ENCODE results near the gene HAUS2.

The HAUS2 gene

DNA sequence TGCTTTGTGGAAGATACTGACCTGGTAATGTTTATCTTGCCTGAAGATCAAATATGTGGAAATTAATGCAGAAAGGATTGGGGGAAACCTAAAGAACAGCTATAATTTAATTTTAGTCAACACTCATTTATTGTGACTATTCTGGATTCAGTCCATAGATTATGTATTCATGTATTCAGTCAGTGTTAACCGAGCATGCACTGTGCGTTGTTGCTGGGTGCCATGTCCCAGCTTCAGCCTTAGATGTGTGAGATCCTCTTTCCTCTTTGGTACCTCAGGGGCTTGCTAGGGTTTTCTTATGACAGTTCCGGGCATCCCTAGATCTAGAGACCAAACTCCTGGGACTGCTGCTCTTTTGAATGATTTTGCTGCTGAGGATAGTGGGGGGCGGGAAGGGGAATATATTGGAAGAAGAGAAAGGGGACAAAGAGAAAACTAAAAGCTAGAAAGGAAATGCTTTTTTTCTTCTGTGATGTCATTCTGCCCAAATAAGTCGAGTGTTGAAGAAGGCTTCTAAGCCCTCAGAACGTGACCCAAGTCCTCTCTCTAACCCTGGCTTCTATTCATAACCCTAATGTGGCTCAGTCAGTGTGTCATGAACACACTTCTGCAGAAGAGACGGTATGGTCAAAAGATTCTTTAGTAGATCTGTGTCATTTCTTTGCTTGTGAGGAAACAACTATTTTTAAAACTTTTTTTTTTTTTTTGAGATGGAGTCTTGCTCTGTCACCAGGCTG, 60.3 kb downstream of the HAUS2 start:
- no peak for DNase-seq (ENCODE audit: low read depth)

DNA sequence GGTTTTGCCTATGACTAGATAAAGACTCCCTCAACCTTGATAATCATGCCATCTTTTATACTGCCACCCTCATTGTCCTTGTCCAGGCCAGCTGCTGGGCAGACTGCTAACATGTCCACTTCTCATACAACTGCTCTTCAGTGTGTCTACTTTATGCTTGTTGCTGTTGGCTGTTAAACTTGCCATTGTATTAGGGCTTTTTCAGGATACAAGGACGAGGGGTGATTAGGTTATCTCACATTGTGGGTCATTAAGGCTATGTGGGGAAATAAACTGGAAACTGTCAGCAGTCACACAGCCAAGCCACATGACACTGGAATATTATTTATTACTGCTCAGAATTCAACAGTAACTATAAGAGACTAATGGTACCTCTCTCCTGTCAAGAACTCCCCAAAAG, 62.9 kb downstream of the HAUS2 start:
- DNase-seq (ENCODE audit: low read depth), result no peak

DNA sequence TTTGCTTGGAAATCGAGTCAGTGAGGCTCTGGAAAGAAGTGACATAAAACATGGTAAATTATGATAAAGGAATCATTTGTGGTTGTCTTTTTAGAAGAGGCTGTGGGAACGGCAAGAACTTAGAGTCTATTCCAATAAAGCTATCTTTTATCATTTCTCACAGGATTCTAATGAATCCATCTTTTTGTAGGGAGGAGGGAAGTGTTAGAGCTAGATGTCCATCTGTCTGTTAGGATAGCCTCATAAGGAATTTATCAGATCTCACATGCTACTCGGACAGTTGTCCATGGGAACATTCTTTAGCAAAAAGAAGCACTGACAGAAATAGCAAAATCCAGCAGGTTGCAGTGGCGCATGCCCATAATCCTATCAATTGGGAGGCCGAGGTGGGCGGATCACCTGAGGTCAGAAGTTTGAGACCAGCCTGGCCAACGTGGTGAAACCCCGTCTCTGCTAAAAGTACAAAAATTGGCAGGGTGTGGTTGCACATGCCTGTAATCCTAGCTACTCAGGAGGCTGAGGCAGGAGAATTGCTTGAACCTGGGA, 63.8 kb downstream of the HAUS2 start:
- no peak for DNase-seq (ENCODE audit: low read depth)

DNA sequence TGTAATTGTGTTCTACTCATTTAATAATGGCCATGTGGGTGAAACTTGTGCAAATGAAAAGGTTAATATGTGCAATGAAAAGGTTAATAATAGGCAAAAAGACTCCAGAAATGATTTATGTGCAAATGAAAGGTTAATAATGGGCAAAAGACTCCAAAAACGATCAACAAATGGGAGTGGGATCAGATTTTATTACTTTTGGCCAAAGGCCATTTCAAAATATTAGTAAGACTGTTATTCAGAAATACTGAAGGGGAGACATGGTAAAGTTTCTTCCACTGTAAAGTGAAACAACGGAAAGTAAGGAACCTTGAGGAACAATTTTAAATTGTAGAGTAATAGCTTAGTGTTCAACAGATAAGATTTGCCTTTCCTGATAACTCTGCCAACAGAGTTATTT, 67.5 kb downstream of the HAUS2 start:
- no peak for DNase-seq (ENCODE audit: low read depth)
